Measurements from ENCODE around the gene TMEM184B. TPM values are rescaled to one million over a fixed set of nuclear protein-coding genes. Genes with fewer than 3 reads are reported as not detected.

The TMEM184B gene
- total RNA-seq, 2 donors from 2014 or later, result 58.8 to 61.6 TPM

GRCh38 chr22:38172832-38173640 is 99.8 kb downstream of the TMEM184B start:
- peak overlapping the region in 1 of 2 donors; percentile 9 for H3K9ac ChIP-seq (ENCODE audit: low read depth in 2 of 2, low read length in 2 of 2)
- no peak overlapping the region for H3K27ac ChIP-seq

GRCh38 chr22:38171927-38172831 is 100.6 kb downstream of the TMEM184B start:
- Histone ChIP-seq H3K4me1 (no peaks in the 10 kb centered on the region), H3K27me3 (no peaks in the 10 kb centered on the region), H3K27ac (no peak overlapping the region), H3K9me3 (no peaks in the 10 kb centered on the region), H3K9ac (ENCODE audit: low read depth in 2 of 2, low read length in 2 of 2) (no peak overlapping the region), H3K36me3 (no peaks in the 10 kb centered on the region), H3K4me3 (no peak overlapping the region)
- no peak for TF ChIP-seq CTCF (IDR thresholded peaks at IDR 0.05)
- no peak for DNase-seq
- intact Hi-C loops (cut with DNase I), result no loop called here

More at GRCh38 chr22:38172832-38173640, 99.8 kb downstream of the TMEM184B start:
- Histone ChIP-seq H3K4me3 (no peak overlapping the region), H3K27me3 (no peaks in the 10 kb centered on the region), H3K36me3 (no peaks in the 10 kb centered on the region), H3K9me3 (no peaks in the 10 kb centered on the region), H3K4me1 (no peaks in the 10 kb centered on the region)
- peak; percentile 81 for DNase-seq
- no peak for TF ChIP-seq CTCF (IDR thresholded peaks at IDR 0.05)
- intact Hi-C loops (cut with DNase I), result no loop called here

GRCh38 chr22:38170469-38170868 is 102.3 kb downstream of the TMEM184B start:
- no peaks in the 10 kb centered on the region for H3K36me3 ChIP-seq
- H3K9me3 ChIP-seq, result no peaks in the 10 kb centered on the region
- H3K27ac ChIP-seq, result no peak overlapping the region
- H3K9ac ChIP-seq (ENCODE audit: low read depth in 2 of 2, low read length in 2 of 2), result no peak overlapping the region
- no peaks in the 10 kb centered on the region for H3K4me1 ChIP-seq
- intact Hi-C loops (cut with DNase I), result no loop called here
- DNase-seq, result no peak
- no peaks in the 10 kb centered on the region for H3K27me3 ChIP-seq
- no peak overlapping the region for H3K4me3 ChIP-seq
- no peak for TF ChIP-seq CTCF (IDR thresholded peaks at IDR 0.05)

Other genes starting within 250 kb of the TMEM184B start
- 10 to 100 TPM; 27.6 to 47.2 TPM for gene PICK1, start 215.6 kb downstream of the TMEM184B start, total RNA-seq
- under 1 TPM in 1 of 2 donors, not detected in 1; 0.27 TPM for gene SLC16A8, start 188.8 kb downstream of the TMEM184B start, total RNA-seq
- gene BAIAP2L2, start 162.3 kb downstream of the TMEM184B start, total RNA-seq, result 10 to 100 TPM; 59.1 to 76.6 TPM
- gene PLA2G6, start 91.2 kb downstream of the TMEM184B start, total RNA-seq, result 10 to 100 TPM; 24.1 to 38.5 TPM
- gene MAFF, start 71.0 kb downstream of the TMEM184B start, total RNA-seq, result 10 to 100 TPM in 1 of 2 donors, 1 to 10 TPM in 1; 5.2 to 41.7 TPM
- 10 to 100 TPM; 97.0 to 97.2 TPM for gene CSNK1E, start 44.4 kb upstream of the TMEM184B start, total RNA-seq
- gene KCNJ4, start 182.2 kb upstream of the TMEM184B start, total RNA-seq, result not detected
- gene KDELR3, start 195.1 kb upstream of the TMEM184B start, total RNA-seq, result 10 to 100 TPM; 26.7 to 29.1 TPM
- gene DDX17, start 233.3 kb upstream of the TMEM184B start, total RNA-seq, result 100 to 1,000 TPM; 333 to 359 TPM